OCI-LY7 (cell line): ENCODE measurements around the gene GRB7. TPM values are rescaled to one million over a fixed set of nuclear protein-coding genes. Genes with fewer than 3 reads are reported as not detected.

Experiments
- BruUV-seq: library from RNA; stranded (reverse); fragments of 400-500 nt; replicated peaks from 2 replicates; lab custom pipeline; 2021; lab: Mats Ljungman, UMichigan
- CTCF ChIA-PET: fragments of 300-600 bp; sonication (Branson Sonifier 250); formaldehyde crosslinking; loops from one replicate; lab custom pipeline; 2022; ENCODE audit warnings: antibody characterized with exemption; ENCODE audit not compliant: unreplicated experiment; lab: Charles Lee
- POLR2A ChIA-PET: fragments of 300-600 bp; sonication (Branson Sonifier 250); formaldehyde crosslinking; loops from one replicate; lab custom pipeline; 2022; ENCODE audit warnings: antibody characterized with exemption; lab: Charles Lee
- DNase-seq: peaks from one replicate; pipeline ENCODE4 v3.0.0-alpha.2; 2015; ENCODE audit warnings: low spot score
- H2AFZ ChIP-seq: fragments of 200-600 bp; sonication (generic), shearing (Covaris generic); 2 replicates; pipeline ENCODE4 v1.6.1; 2014; ENCODE audit warnings: mild to moderate bottlenecking, antibody characterized with exemption, low read length, moderate library complexity
- H3K27ac ChIP-seq: fragments of 200-600 bp; sonication (generic); 2 replicates; pipeline ENCODE4 v1.5.1; 2014; ENCODE audit warnings: mixed run types, low read depth, mild to moderate bottlenecking, moderate library complexity, low read length, inconsistent platforms; ENCODE audit not compliant: poor library complexity, severe bottlenecking
- H3K36me3 ChIP-seq: fragments of 200-600 bp; sonication (generic); 2 replicates; pipeline ENCODE4 v1.6.1; 2014; ENCODE audit warnings: mild to moderate bottlenecking, antibody characterized with exemption, low read length, moderate library complexity, mixed read lengths; ENCODE audit not compliant: insufficient read depth
- H3K4me1 ChIP-seq: fragments of 200-600 bp; sonication (generic); 2 replicates; pipeline ENCODE4 v1.5.1; 2014; ENCODE audit warnings: mild to moderate bottlenecking, low read length; ENCODE audit not compliant: insufficient read depth, poor library complexity, severe bottlenecking
- H3K4me2 ChIP-seq: fragments of 200-600 bp; sonication (generic); 2 replicates; pipeline ENCODE4 v1.6.1; 2014; ENCODE audit warnings: mild to moderate bottlenecking, low read length
- H3K4me3 ChIP-seq: fragments of 200-600 bp; sonication (generic); 2 replicates; pipeline ENCODE4 v1.5.1; 2014; ENCODE audit warnings: mild to moderate bottlenecking, low read depth, low read length; ENCODE audit not compliant: poor library complexity, severe bottlenecking
- H3K79me2 ChIP-seq: fragments of 200-600 bp; sonication (generic); 2 replicates; pipeline ENCODE4 v1.6.1; 2016; ENCODE audit warnings: low read depth, mild to moderate bottlenecking, low read length, moderate library complexity, mixed read lengths; ENCODE audit not compliant: insufficient read depth
- H3K9me2 ChIP-seq: fragments of 200-600 bp; sonication (generic); 2 replicates; pipeline ENCODE4 v1.6.1; 2016; ENCODE audit warnings: mild to moderate bottlenecking, low read length, mixed read lengths; ENCODE audit not compliant: insufficient read depth
- H3K9me3 ChIP-seq: fragments of 200-600 bp; sonication (generic); 2 replicates; pipeline ENCODE4 v1.6.1; 2014; ENCODE audit warnings: mild to moderate bottlenecking, mixed run types, low read length, mixed read lengths
- H4K20me1 ChIP-seq: fragments of 200-600 bp; sonication (generic); 2 replicates; pipeline ENCODE4 v1.6.1; 2014; ENCODE audit warnings: mild to moderate bottlenecking, antibody characterized with exemption, low read length, moderate library complexity, mixed read lengths; ENCODE audit not compliant: insufficient read depth
- CTCF ChIP-seq: fragments of 200-600 bp; sonication (generic); conservative IDR thresholded peaks from 2 replicates; pipeline ENCODE4 v1.5.1; 2014; ENCODE audit warnings: mild to moderate bottlenecking, antibody characterized with exemption, low read length, moderate library complexity, mixed read lengths
- EZH2phosphoT487 ChIP-seq: fragments of 200-600 bp; sonication (generic); IDR thresholded peaks from 2 replicates; pipeline ENCODE4 v1.6.1; 2018; ENCODE audit warnings: low read depth, borderline replicate concordance, mild to moderate bottlenecking, mixed run types, antibody characterized with exemption, low read length, moderate library complexity, mixed read lengths
- intact Hi-C: fragments of 100-400 bp; cut with micrococcal nuclease; formaldehyde crosslinking; loops from one replicate; pipeline ENCODE4 v1.10.0; 2022; ENCODE audit not compliant: unreplicated experiment
- total RNA-seq, 2 experiments: library from RNA; depleted of rRNA in 1 of 2; stranded (reverse); fragments of >200 nt in 1 of 2; shearing (Covaris generic) in 1 of 2; gene quantifications; 2 replicates each; pipeline ENCODE4 v1.2.3, GENCODE V29; 2014 to 2022

Gene GRB7
- total RNA-seq, 2 experiments from 2014 or later, result 0.25 TPM; not detected in 1

DNA sequence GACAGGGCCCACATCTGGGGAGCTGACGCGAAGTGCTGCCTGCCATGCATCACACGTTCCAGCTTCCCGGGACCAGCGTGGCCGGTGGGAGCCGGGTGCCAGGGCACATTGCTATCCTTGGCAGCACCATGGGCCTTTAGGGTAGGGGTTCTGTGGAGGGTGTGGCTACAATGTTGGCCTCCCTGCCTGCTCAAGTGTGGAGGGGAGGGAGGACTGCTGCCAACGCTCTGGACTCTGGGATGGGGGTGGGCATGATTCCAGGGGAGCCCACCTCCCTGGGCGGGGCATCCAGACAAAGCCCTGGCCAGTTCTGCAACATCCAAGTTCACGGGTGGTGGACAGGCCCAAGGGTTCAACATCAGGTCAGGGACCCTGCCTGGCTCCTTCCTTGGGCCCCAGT lies 13.9 kb downstream of the GRB7 start:
- ChIA-PET CTCF (interaction anchor here (0.6 kb wide), 1 partner anchor 33 kb away, joined by 3 read pairs; no protein-coding TSS in a partner anchor), POLR2A (interaction anchor here (0.6 to 0.7 kb wide), 2 partner anchors 10 to 92 kb away, joined by 3 read pairs; no protein-coding TSS in a partner anchor)
- no peaks in the 10 kb centered on the region for H4K20me1 ChIP-seq
- H3K9me2 ChIP-seq, result no peaks in the 10 kb centered on the region
- BruUV-seq, result no TSS peak
- no peak overlapping the region for H3K4me2 ChIP-seq
- no peak for DNase-seq
- H2AFZ ChIP-seq, result no peak overlapping the region
- intact Hi-C loops, result loop anchor here (5.0 to 10.0 kb wide), 3 partner anchors 64 to 297 kb away; partner anchors contain the start of genes MED1 and PGAP3
- no peaks in the 10 kb centered on the region for H3K9me3 ChIP-seq
- no peak overlapping the region for H3K27ac ChIP-seq
- peaks cover 46% of the 10 kb centered on the region for H3K4me1 ChIP-seq
- H3K36me3 ChIP-seq, result no peaks in the 10 kb centered on the region
- no peak for TF ChIP-seq CTCF
- TF ChIP-seq EZH2phosphoT487, result no peak
- no peak overlapping the region for H3K4me3 ChIP-seq
- H3K79me2 ChIP-seq, result no peaks in the 10 kb centered on the region

- ChIA-PET CTCF (interaction anchor here (1.7 kb wide), 1 partner anchor 131 kb away, joined by 5 read pairs; no protein-coding TSS in a partner anchor), POLR2A (interaction anchor here (0.6 to 1.1 kb wide), 6 partner anchors 9 to 206 kb away, joined by 3 to 5 read pairs (median 4); no protein-coding TSS in a partner anchor)
- Histone ChIP-seq H3K27ac (no peak overlapping the region), H3K79me2 (no peaks in the 10 kb centered on the region), H2AFZ (no peak overlapping the region), H3K9me2 (no peaks in the 10 kb centered on the region), H3K4me1 (peaks cover 53% of the 10 kb centered on the region), H3K36me3 (no peaks in the 10 kb centered on the region), H3K4me2 (no peak overlapping the region), H4K20me1 (no peaks in the 10 kb centered on the region), H3K4me3 (no peak overlapping the region), H3K9me3 (no peaks in the 10 kb centered on the region)
- TF ChIP-seq EZH2phosphoT487, result no peak
- TF ChIP-seq CTCF, result no peak
- no peak for DNase-seq
- no TSS peak for BruUV-seq
- intact Hi-C loops, result loop anchor here (5.0 to 10.0 kb wide), 3 partner anchors 65 to 298 kb away; partner anchors contain the start of genes MED1 and PGAP3
Observed at GRCh38 chr17:39752241-39752881, 14.6 kb downstream of the GRB7 start.
